Erythroblast (primary cell): ENCODE data around the gene DLG2.

Experiments used
- DNase-seq, 2 experiments: peaks; one replicate each; lab custom pipeline; 2025; lab: John Stamatoyannopoulos, UW
- GATA1 ChIP-seq: IDR thresholded peaks from 2 replicates; pipeline ENCODE4 v1.6.1; 2011; ENCODE audit warnings: low read depth, mild to moderate bottlenecking, control low read depth, low read length, moderate library complexity
- POLR2A ChIP-seq: IDR thresholded peaks from 2 replicates; pipeline ENCODE4 v1.6.1; 2011; ENCODE audit warnings: mild to moderate bottlenecking, low read length

DLG2 gene

GRCh38 chr11:83408946-83409345, 2218.2 kb downstream of the DLG2 start:
- no peak for DNase-seq
- no peak for TF ChIP-seq GATA1
- TF ChIP-seq POLR2A: no peak
